OCI-LY3 (cell line): Measurements from ENCODE around the gene DIP2C.

Experiments
- H2AFZ ChIP-seq: fragments of 200-600, 300-600 bp; shearing (Covaris generic); 2 replicates; pipeline ENCODE4 v1.6.0; 2014; ENCODE audit warnings: antibody characterized with exemption, low read depth, low read length
- H3K27ac ChIP-seq: fragments of 200-600, 300-600 bp; sonication (generic); 2 replicates; pipeline ENCODE4 v1.5.1; 2014; ENCODE audit warnings: mild to moderate bottlenecking, low read length, moderate library complexity, mixed read lengths
- H3K27me3 ChIP-seq: fragments of 200-600, 300-600 bp; sonication (generic); 2 replicates; pipeline ENCODE4 v1.6.1; 2014; ENCODE audit warnings: low read depth, low read length, mixed read lengths
- H3K36me3 ChIP-seq: fragments of 200-600, 300-600 bp; sonication (generic); replicated peaks from 2 replicates; pipeline ENCODE3; 2014; ENCODE audit warnings: low read depth, low read length, mixed read lengths
- H3K4me1 ChIP-seq: fragments of 300-600, 200-600 bp; sonication (generic); 2 replicates; pipeline ENCODE4 v1.6.1; 2014; ENCODE audit warnings: low read length, mixed read lengths
- H3K4me2 ChIP-seq: fragments of 200-600, 300-600 bp; sonication (generic); 2 replicates; pipeline ENCODE4 v1.6.1; 2014; ENCODE audit warnings: low read length, mixed read lengths
- H3K4me3 ChIP-seq: fragments of 300-600, 200-600 bp; sonication (generic); 2 replicates; pipeline ENCODE4 v1.5.1; 2014; ENCODE audit warnings: antibody characterized with exemption, mild to moderate bottlenecking, low read length, moderate library complexity
- H3K79me2 ChIP-seq: fragments of 300-600, 200-600 bp; shearing (Covaris generic); 2 replicates; pipeline ENCODE4 v1.6.1; 2014; ENCODE audit warnings: mild to moderate bottlenecking, low read length, mixed read lengths
- H3K9ac ChIP-seq: fragments of 300-600, 200-600 bp; shearing (Covaris generic); 2 replicates; pipeline ENCODE4 v1.6.0; 2014; ENCODE audit warnings: mild to moderate bottlenecking, low read length, moderate library complexity
- H3K9me3 ChIP-seq: fragments of 200-600, 300-600 bp; shearing (Covaris generic); 2 replicates; pipeline ENCODE4 v1.6.1; 2014; ENCODE audit warnings: low read length, mixed read lengths; ENCODE audit not compliant: insufficient read depth
- H4K20me1 ChIP-seq: fragments of 200-600, 300-600 bp; sonication (generic); 2 replicates; pipeline ENCODE4 v1.6.1; 2016; ENCODE audit warnings: low read length, mixed read lengths; ENCODE audit not compliant: insufficient read depth
- CTCF ChIP-seq: fragments of 200-600, 300-600 bp; sonication (generic); IDR thresholded peaks from 2 replicates; pipeline ENCODE4 v1.5.1; 2014; ENCODE audit warnings: antibody characterized with exemption, low read length, low read depth
- EZH2phosphoT487 ChIP-seq: fragments of 200-600 bp; shearing (Covaris generic); IDR thresholded peaks from 2 replicates; pipeline ENCODE4 v1.6.1; 2018; ENCODE audit warnings: antibody characterized with exemption, mixed run types, low read depth

The DIP2C gene

GRCh38 chr10:662686-663465 is 26.6 kb downstream of the DIP2C start:
- H3K9ac ChIP-seq: no peak overlapping the region
- no peaks in the 10 kb centered on the region for H4K20me1 ChIP-seq
- H3K79me2 ChIP-seq: no peaks in the 10 kb centered on the region

GRCh38 chr10:662223-662605 is 27.3 kb downstream of the DIP2C start:
- Histone ChIP-seq H3K79me2 (no peaks in the 10 kb centered on the region), H2AFZ (no peak overlapping the region), H3K27me3 (no peaks in the 10 kb centered on the region), H3K9ac (no peak overlapping the region), H4K20me1 (no peaks in the 10 kb centered on the region), H3K4me1 (no peaks in the 10 kb centered on the region), H3K4me2 (no peak overlapping the region), H3K27ac (no peak overlapping the region), H3K9me3 (no peaks in the 10 kb centered on the region), H3K36me3 (no peaks in the 10 kb centered on the region), H3K4me3 (no peak overlapping the region)
- TF ChIP-seq CTCF (no peak), EZH2phosphoT487 (no peak)

More at GRCh38 chr10:662686-663465, 26.6 kb downstream of the DIP2C start:
- no peak for TF ChIP-seq CTCF
- TF ChIP-seq EZH2phosphoT487: no peak
- Histone ChIP-seq H3K4me3 (no peak overlapping the region), H3K27ac (no peak overlapping the region), H3K4me1 (no peaks in the 10 kb centered on the region), H3K36me3 (no peaks in the 10 kb centered on the region), H3K27me3 (no peaks in the 10 kb centered on the region), H2AFZ (no peak overlapping the region), H3K9me3 (no peaks in the 10 kb centered on the region; the same call in 1 of the 2 replicates), H3K4me2 (no peak overlapping the region)

- H3K9me3 ChIP-seq: no peaks in the 10 kb centered on the region
- no peak overlapping the region for H3K4me3 ChIP-seq
- no peaks in the 10 kb centered on the region for H3K79me2 ChIP-seq
- TF ChIP-seq CTCF: no peak
- TF ChIP-seq EZH2phosphoT487: no peak
- H3K9ac ChIP-seq: no peak overlapping the region
- H4K20me1 ChIP-seq: no peaks in the 10 kb centered on the region
- H3K4me1 ChIP-seq: no peaks in the 10 kb centered on the region
- no peak overlapping the region for H3K4me2 ChIP-seq
- no peak overlapping the region for H2AFZ ChIP-seq
- no peak overlapping the region for H3K27ac ChIP-seq
- H3K27me3 ChIP-seq: no peaks in the 10 kb centered on the region
- H3K36me3 ChIP-seq: no peaks in the 10 kb centered on the region
Observed at GRCh38 chr10:661597-662222, 27.8 kb downstream of the DIP2C start.

- H4K20me1 ChIP-seq: no peaks in the 10 kb centered on the region
- no peak overlapping the region for H3K4me3 ChIP-seq
- no peaks in the 10 kb centered on the region for H3K36me3 ChIP-seq
- no peak overlapping the region for H3K9ac ChIP-seq
- H3K4me2 ChIP-seq: no peak overlapping the region
- no peak overlapping the region for H3K27ac ChIP-seq
- TF ChIP-seq EZH2phosphoT487: no peak
- TF ChIP-seq CTCF: no peak
- no peaks in the 10 kb centered on the region for H3K9me3 ChIP-seq
- H3K27me3 ChIP-seq: no peaks in the 10 kb centered on the region
- no peaks in the 10 kb centered on the region for H3K4me1 ChIP-seq
- no peaks in the 10 kb centered on the region for H3K79me2 ChIP-seq
- no peak overlapping the region for H2AFZ ChIP-seq
Observed at GRCh38 chr10:660970-661596, 28.4 kb downstream of the DIP2C start.
